Astrocyte (in vitro differentiated cells and primary cell): Measurements from ENCODE around the gene NPPB. TPM values are rescaled to one million over a fixed set of nuclear protein-coding genes. Genes with fewer than 3 reads are reported as not detected.
"Not testable (repeated sequence)": the region's sequence is repeated elsewhere in the genome, so short reads cannot be mapped to it uniquely, and the experiment has no call there.

ENCODE experiments used
- DNase-seq: peaks from one replicate; pipeline ENCODE4 v3.0.0-alpha.2; 2010; ENCODE audit warnings: low read depth
- FAIRE-seq: peaks from 2 replicates; lab custom pipeline; 2011; peaks lifted over from hg19 to GRCh38; lab: Jason Lieb, UNC
- H2AFZ ChIP-seq: 2 replicates; pipeline ENCODE4 v1.6.0; 2012; ENCODE audit warnings: low read depth, low read length, inconsistent platforms
- H3K27ac ChIP-seq: 2 replicates; pipeline ENCODE4 v1.5.1; 2011; ENCODE audit warnings: low read depth, low read length, inconsistent platforms
- H3K27me3 ChIP-seq: 2 replicates; pipeline ENCODE4 v1.6.0; 2011; ENCODE audit warnings: low read length, inconsistent platforms; ENCODE audit not compliant: insufficient read depth
- H3K36me3 ChIP-seq: 2 replicates; pipeline ENCODE4 v1.5.1; 2011; ENCODE audit warnings: low read length, inconsistent platforms; ENCODE audit not compliant: insufficient read depth
- H3K4me1 ChIP-seq: 2 replicates; pipeline ENCODE4 v1.5.1; 2011; ENCODE audit warnings: low read length, inconsistent platforms; ENCODE audit not compliant: insufficient read depth
- H3K4me2 ChIP-seq: 2 replicates; pipeline ENCODE4 v1.6.0; 2012; ENCODE audit warnings: low read length, inconsistent platforms
- H3K4me3 ChIP-seq: 2 replicates; pipeline ENCODE4 v1.5.1; 2011; ENCODE audit warnings: low read depth, mild to moderate bottlenecking, low read length, inconsistent platforms; ENCODE audit not compliant: insufficient read depth
- H3K79me2 ChIP-seq: 2 replicates; pipeline ENCODE4 v1.6.0; 2012; ENCODE audit warnings: mild to moderate bottlenecking, low read length, inconsistent platforms; ENCODE audit not compliant: insufficient read depth
- H3K9ac ChIP-seq: 2 replicates; pipeline ENCODE4 v1.6.0; 2012; ENCODE audit warnings: mild to moderate bottlenecking, low read length, inconsistent platforms
- H3K9me3 ChIP-seq: 2 replicates; pipeline ENCODE4 v1.5.1; 2012; ENCODE audit warnings: low read depth, mild to moderate bottlenecking, low read length, inconsistent platforms; ENCODE audit not compliant: insufficient read depth
- H4K20me1 ChIP-seq: 2 replicates; pipeline ENCODE4 v1.6.0; 2012; ENCODE audit warnings: low read length, inconsistent platforms; ENCODE audit not compliant: insufficient read depth
- H3K27ac Mint-ChIP-seq: one replicate; pipeline ENCODE4 v1.8.0; 2021; ENCODE audit warnings: mild to moderate bottlenecking, mixed read lengths; ENCODE audit not compliant: unreplicated experiment
- H3K27me3 Mint-ChIP-seq: one replicate; pipeline ENCODE4 v1.8.0; 2021; ENCODE audit warnings: low read depth, mixed read lengths; ENCODE audit not compliant: unreplicated experiment
- H3K36me3 Mint-ChIP-seq: one replicate; pipeline ENCODE4 v1.8.0; 2021; ENCODE audit warnings: low read depth, mixed read lengths; ENCODE audit not compliant: unreplicated experiment
- H3K4me1 Mint-ChIP-seq: one replicate; pipeline ENCODE4 v1.8.0; 2021; ENCODE audit warnings: low read depth, mixed read lengths; ENCODE audit not compliant: unreplicated experiment
- H3K4me3 Mint-ChIP-seq: one replicate; pipeline ENCODE4 v1.8.0; 2021; ENCODE audit warnings: mild to moderate bottlenecking, moderate library complexity, mixed read lengths; ENCODE audit not compliant: unreplicated experiment
- H3K9me3 Mint-ChIP-seq: one replicate; pipeline ENCODE4 v1.8.0; 2021; ENCODE audit warnings: mild to moderate bottlenecking, mixed read lengths; ENCODE audit not compliant: unreplicated experiment
- CTCF ChIP-seq: IDR thresholded peaks from 2 replicates; pipeline ENCODE4 v1.5.1; 2011; ENCODE audit warnings: low read depth, mild to moderate bottlenecking, inconsistent platforms, low read length, moderate library complexity; ENCODE audit not compliant: insufficient read depth
- EZH2 ChIP-seq: IDR thresholded peaks from 2 replicates; pipeline ENCODE4 v1.6.1; 2012; ENCODE audit warnings: mild to moderate bottlenecking, low read length, inconsistent platforms; ENCODE audit not compliant: insufficient read depth
- total RNA-seq: library from RNA; stranded (reverse); gene quantifications from 2 replicates; pipeline ENCODE4 v1.2.1, GENCODE V29; 2021

The NPPB gene
- total RNA-seq, 1 donor from 2014 or later = 449 TPM

- Histone ChIP-seq H3K27ac (no peak overlapping the region), H3K9ac (no peak overlapping the region), H3K4me3 (no peak overlapping the region), H3K36me3 (no peaks in the 10 kb centered on the region), H3K4me1 (no peaks in the 10 kb centered on the region), H4K20me1 (peaks cover 2% of the 10 kb centered on the region), H3K27me3 (peaks cover 21% of the 10 kb centered on the region), H3K9me3 (no peaks in the 10 kb centered on the region), H2AFZ (no peak overlapping the region), H3K79me2 (no peaks in the 10 kb centered on the region), H3K4me2 (no peak overlapping the region)
- no peaks in the 10 kb centered on the region for H3K9me3 Mint-ChIP-seq
- H3K27ac Mint-ChIP-seq = no peak overlapping the region
- H3K27me3 Mint-ChIP-seq = peaks cover 14% of the 10 kb centered on the region
- H3K36me3 Mint-ChIP-seq = no peaks in the 10 kb centered on the region
- FAIRE-seq = no peak
- H3K4me3 Mint-ChIP-seq = no peak overlapping the region
- peaks cover 2% of the 10 kb centered on the region for H3K4me1 Mint-ChIP-seq
- no peak for DNase-seq
- TF ChIP-seq EZH2 = no peak
- TF ChIP-seq CTCF = no peak
Measured at GRCh38 chr1:11903210-11903609, 44.5 kb upstream of the NPPB start.

- peaks cover 19% of the 10 kb centered on the region for H3K27me3 Mint-ChIP-seq
- not testable (repeated sequence) for H3K4me2 ChIP-seq, H3K79me2 ChIP-seq, H3K4me3 Mint-ChIP-seq, H2AFZ ChIP-seq, H3K27ac ChIP-seq, H3K36me3 Mint-ChIP-seq, H3K27ac Mint-ChIP-seq, DNase-seq, H4K20me1 ChIP-seq, H3K9ac ChIP-seq, H3K9me3 ChIP-seq, H3K9me3 Mint-ChIP-seq, H3K4me3 ChIP-seq, H3K4me1 ChIP-seq, H3K4me1 Mint-ChIP-seq, FAIRE-seq, H3K36me3 ChIP-seq
- peaks cover 24% of the 10 kb centered on the region for H3K27me3 ChIP-seq
Measured at GRCh38 chr1:11901446-11901845, 42.7 kb upstream of the NPPB start.

GRCh38 chr1:11898831-11899467 is 40.2 kb upstream of the NPPB start:
- H3K36me3 Mint-ChIP-seq = no peaks in the 10 kb centered on the region
- H3K4me3 Mint-ChIP-seq = peak overlapping the region; percentile 45
- no peak overlapping the region for H2AFZ ChIP-seq

More at GRCh38 chr1:11898831-11899467, 40.2 kb upstream of the NPPB start:
- DNase-seq = no peak
- no peak overlapping the region for H3K4me3 ChIP-seq
- peaks cover 2% of the 10 kb centered on the region for H4K20me1 ChIP-seq
- H3K4me2 ChIP-seq = no peak overlapping the region
- no peaks in the 10 kb centered on the region for H3K4me1 ChIP-seq
- H3K27me3 Mint-ChIP-seq = peaks cover 23% of the 10 kb centered on the region
- H3K79me2 ChIP-seq = no peaks in the 10 kb centered on the region
- H3K4me1 Mint-ChIP-seq = no peaks in the 10 kb centered on the region
- no peak overlapping the region for H3K9ac ChIP-seq
- no peaks in the 10 kb centered on the region for H3K9me3 ChIP-seq
- H3K9me3 Mint-ChIP-seq = no peaks in the 10 kb centered on the region
- FAIRE-seq = no peak
- peaks cover 24% of the 10 kb centered on the region for H3K27me3 ChIP-seq
- peak overlapping the region; percentile 47 for H3K27ac Mint-ChIP-seq
- TF ChIP-seq CTCF (no peak), EZH2 (no peak)
- H3K27ac ChIP-seq = no peak overlapping the region
- H3K36me3 ChIP-seq = no peaks in the 10 kb centered on the region
